Uterus (tissue), 4 donors: ENCODE measurements around the gene MAP3K10. TPM values are rescaled to one million over a fixed set of nuclear protein-coding genes. Genes with fewer than 3 reads are reported as not detected.

Experiments used
- DNase-seq, 2 donors: peaks; one replicate each; pipeline ENCODE4 v3.0.0-alpha.2; 2019 to 2020
- H3K27ac ChIP-seq, 2 donors: fragments of 200-600 bp; sonication (generic); 1 replicate in 1 of 2; 2 replicates in 1 of 2; pipeline ENCODE4 v1.5.1; 2016 to 2018
- H3K27me3 ChIP-seq, 2 donors: fragments of 200-600 bp; sonication (generic); one replicate each; pipeline ENCODE4 v1.5.1; 2018 to 2019; ENCODE audit warnings: control low read depth in 1 of 2
- H3K36me3 ChIP-seq, 2 donors: fragments of 200-600 bp; sonication (generic); one replicate each; pipeline ENCODE4 v1.5.1; 2019; ENCODE audit warnings: control low read depth in 1 of 2
- H3K4me1 ChIP-seq, 2 donors: fragments of 200-600 bp; sonication (generic); one replicate each; pipeline ENCODE4 v1.5.1; 2018 to 2019; ENCODE audit warnings: control low read depth in 1 of 2
- H3K4me3 ChIP-seq, 2 donors: fragments of 200-600 bp; sonication (generic); 1 replicate in 1 of 2; 2 replicates in 1 of 2; pipeline ENCODE4 v1.5.1; 2018 to 2019; ENCODE audit warnings: mild to moderate bottlenecking in 1 of 2
- H3K9me3 ChIP-seq, 2 donors: fragments of 200-600 bp; sonication (generic); one replicate each; pipeline ENCODE4 v1.5.1; 2019; ENCODE audit warnings: control low read depth in 1 of 2
- CTCF ChIP-seq, 4 experiments: fragments of 200-600 bp in 2 of 4; fragments of 450-650 bp in 2 of 4; sonication (generic) in 2 of 4; IDR thresholded peaks; one replicate each; pipeline ENCODE4 v1.5.1; 2016 to 2019; ENCODE audit warnings: antibody characterized with exemption in 4 of 4, mild to moderate bottlenecking in 2 of 4, moderate library complexity in 1 of 4
- POLR2A ChIP-seq, 2 donors: fragments of 450-650 bp; IDR thresholded peaks; one replicate each; pipeline ENCODE4 v1.6.1; 2016; ENCODE audit warnings: antibody characterized with exemption in 2 of 2, mild to moderate bottlenecking in 1 of 2, moderate library complexity in 1 of 2
- intact Hi-C: fragments of 100-400 bp; cut with DNase I; formaldehyde crosslinking; loops from one replicate; pipeline ENCODE4 v1.15.1; 2023; ENCODE audit warnings: low total_unique reads
- total RNA-seq, 4 donors: library from RNA; depleted of rRNA in 3 of 4; stranded (reverse); fragments of >200 nt in 3 of 4; gene quantifications; one replicate each; pipeline versions ENCODE4 v1.1.0 to v1.2.4, GENCODE V29; 2014 to 2023
- donor health status: DM: yes; HTN: yes; CAD: no.

MAP3K10 gene
- total RNA-seq, 4 donors from 2014 or later = 1.0 to 29.0 (median 3.1) TPM

GRCh38 chr19:40228346-40228745 is 37.1 kb downstream of the MAP3K10 start:
- intact Hi-C loops = no loop called here
- DNase-seq = no peak
- Histone ChIP-seq H3K27ac (no peak overlapping the region), H3K4me1 (peaks cover 0 to 10% of the 10 kb centered on the region in 2 donors), H3K4me3 (no peak overlapping the region), H3K9me3 (no peaks in the 10 kb centered on the region), H3K27me3 (peaks cover 0 to 17% of the 10 kb centered on the region in 2 donors), H3K36me3 (no peaks in the 10 kb centered on the region)
- no peak for TF ChIP-seq POLR2A (IDR thresholded peaks at IDR 0.05)
- no peak for TF ChIP-seq CTCF (IDR thresholded peaks at IDR 0.05)

- DNase-seq = no peak
- no peak overlapping the region for H3K27ac ChIP-seq
Measured at GRCh38 chr19:40228863-40229262, 37.6 kb downstream of the MAP3K10 start.

GRCh38 chr19:40229484-40229883 is 38.3 kb downstream of the MAP3K10 start:
- intact Hi-C loops = no loop called here
- H3K4me1 ChIP-seq = peaks cover 0 to 10% of the 10 kb centered on the region in 2 donors
- H3K27ac ChIP-seq = no peak overlapping the region
- TF ChIP-seq POLR2A (IDR thresholded peaks at IDR 0.05) = no peak
- TF ChIP-seq CTCF (IDR thresholded peaks at IDR 0.05) = no peak
- H3K36me3 ChIP-seq = no peaks in the 10 kb centered on the region
- peaks cover 0 to 8% of the 10 kb centered on the region in 2 donors for H3K27me3 ChIP-seq
- no peak for DNase-seq
- no peak overlapping the region for H3K4me3 ChIP-seq
- no peaks in the 10 kb centered on the region for H3K9me3 ChIP-seq

More at GRCh38 chr19:40228863-40229262, 37.6 kb downstream of the MAP3K10 start:
- Histone ChIP-seq H3K9me3 (no peaks in the 10 kb centered on the region), H3K4me3 (no peak overlapping the region), H3K27me3 (peaks cover 0 to 12% of the 10 kb centered on the region in 2 donors), H3K36me3 (no peaks in the 10 kb centered on the region), H3K4me1 (peaks cover 0 to 10% of the 10 kb centered on the region in 2 donors)
- intact Hi-C loops = no loop called here
- TF ChIP-seq CTCF (IDR thresholded peaks at IDR 0.05) (no peak), POLR2A (IDR thresholded peaks at IDR 0.05) (no peak)

- H3K4me1 ChIP-seq = peaks cover 0 to 10% of the 10 kb centered on the region in 2 donors
- TF ChIP-seq POLR2A (IDR thresholded peaks at IDR 0.05) (no peak), CTCF (IDR thresholded peaks at IDR 0.05) (no peak)
- no peak overlapping the region for H3K27ac ChIP-seq
- no peaks in the 10 kb centered on the region for H3K36me3 ChIP-seq
- peaks cover 0 to 3% of the 10 kb centered on the region in 2 donors for H3K27me3 ChIP-seq
- no peak overlapping the region for H3K4me3 ChIP-seq
- no peaks in the 10 kb centered on the region for H3K9me3 ChIP-seq
- DNase-seq = no peak
- intact Hi-C loops = no loop called here
Measured at GRCh38 chr19:40229926-40230417, 38.7 kb downstream of the MAP3K10 start.

- DNase-seq = no peak
- no peak overlapping the region for H3K27ac ChIP-seq
- intact Hi-C loops = no loop called here
- no peaks in the 10 kb centered on the region for H3K9me3 ChIP-seq
- TF ChIP-seq POLR2A (IDR thresholded peaks at IDR 0.05) = no peak
- TF ChIP-seq CTCF (IDR thresholded peaks at IDR 0.05) = no peak
- no peaks in the 10 kb centered on the region for H3K27me3 ChIP-seq
- peaks cover 0 to 10% of the 10 kb centered on the region in 2 donors for H3K4me1 ChIP-seq
- no peaks in the 10 kb centered on the region for H3K36me3 ChIP-seq
- no peak overlapping the region for H3K4me3 ChIP-seq
Measured at GRCh38 chr19:40231057-40231456, 39.8 kb downstream of the MAP3K10 start.
